ENCODE data around the gene MYO10.

DNA sequence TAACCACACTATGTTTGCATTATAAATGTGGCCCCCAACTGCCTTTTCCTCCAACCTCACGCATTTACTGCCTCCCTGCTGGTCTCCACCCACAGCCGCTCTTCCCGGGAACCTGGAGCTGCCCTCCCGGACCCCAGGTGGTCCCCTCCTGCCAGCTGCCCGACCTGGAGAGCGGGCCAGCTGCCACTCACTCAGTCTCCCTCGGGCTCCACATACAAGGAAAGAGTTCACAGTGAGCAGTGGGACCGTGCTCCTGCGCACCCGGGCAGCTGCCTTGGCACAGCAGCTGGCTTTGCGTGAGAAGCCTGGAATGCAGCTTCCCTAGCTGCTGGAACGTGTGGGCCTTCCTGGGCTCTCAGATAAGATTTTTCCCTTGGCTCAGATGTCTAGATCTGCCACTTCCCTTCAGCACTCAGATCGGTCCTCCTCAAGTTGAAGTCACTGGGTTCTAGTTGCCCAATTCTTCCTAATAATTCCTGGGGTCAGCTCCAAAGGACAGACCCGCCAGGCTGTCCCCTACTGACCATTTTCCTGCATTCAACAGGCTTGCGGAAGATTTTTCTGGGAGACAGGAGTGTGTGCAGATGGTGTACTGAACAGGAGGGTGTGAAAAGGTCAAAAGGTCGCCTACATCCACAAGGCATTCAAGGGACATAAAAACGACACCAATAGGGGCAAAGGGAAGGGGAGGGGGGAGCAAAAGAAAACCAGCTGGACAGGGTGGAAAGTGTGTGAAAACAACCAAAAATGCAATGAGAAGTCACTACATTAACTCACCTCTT, 69.1 kb downstream of the MYO10 start:
- TF ChIP-seq, protein P1, sequence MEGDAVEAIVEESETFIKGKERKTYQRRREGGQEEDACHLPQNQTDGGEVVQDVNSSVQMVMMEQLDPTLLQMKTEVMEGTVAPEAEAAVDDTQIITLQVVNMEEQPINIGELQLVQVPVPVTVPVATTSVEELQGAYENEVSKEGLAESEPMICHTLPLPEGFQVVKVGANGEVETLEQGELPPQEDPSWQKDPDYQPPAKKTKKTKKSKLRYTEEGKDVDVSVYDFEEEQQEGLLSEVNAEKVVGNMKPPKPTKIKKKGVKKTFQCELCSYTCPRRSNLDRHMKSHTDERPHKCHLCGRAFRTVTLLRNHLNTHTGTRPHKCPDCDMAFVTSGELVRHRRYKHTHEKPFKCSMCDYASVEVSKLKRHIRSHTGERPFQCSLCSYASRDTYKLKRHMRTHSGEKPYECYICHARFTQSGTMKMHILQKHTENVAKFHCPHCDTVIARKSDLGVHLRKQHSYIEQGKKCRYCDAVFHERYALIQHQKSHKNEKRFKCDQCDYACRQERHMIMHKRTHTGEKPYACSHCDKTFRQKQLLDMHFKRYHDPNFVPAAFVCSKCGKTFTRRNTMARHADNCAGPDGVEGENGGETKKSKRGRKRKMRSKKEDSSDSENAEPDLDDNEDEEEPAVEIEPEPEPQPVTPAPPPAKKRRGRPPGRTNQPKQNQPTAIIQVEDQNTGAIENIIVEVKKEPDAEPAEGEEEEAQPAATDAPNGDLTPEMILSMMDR (conservative IDR thresholded peaks at IDR 0.05; ENCODE audit: low read depth in 2 of 2): no peak
- no peak for TF ChIP-seq EZH2phosphoT487 (IDR thresholded peaks at IDR 0.05; ENCODE audit: unreplicated experiment)
- TF ChIP-seq JUNB (IDR thresholded peaks at IDR 0.05; ENCODE audit: unreplicated experiment): no peak
- no peak for TF ChIP-seq EZH2 (IDR thresholded peaks at IDR 0.05; ENCODE audit: low read depth, unreplicated experiment)
- TF ChIP-seq, protein P2, sequence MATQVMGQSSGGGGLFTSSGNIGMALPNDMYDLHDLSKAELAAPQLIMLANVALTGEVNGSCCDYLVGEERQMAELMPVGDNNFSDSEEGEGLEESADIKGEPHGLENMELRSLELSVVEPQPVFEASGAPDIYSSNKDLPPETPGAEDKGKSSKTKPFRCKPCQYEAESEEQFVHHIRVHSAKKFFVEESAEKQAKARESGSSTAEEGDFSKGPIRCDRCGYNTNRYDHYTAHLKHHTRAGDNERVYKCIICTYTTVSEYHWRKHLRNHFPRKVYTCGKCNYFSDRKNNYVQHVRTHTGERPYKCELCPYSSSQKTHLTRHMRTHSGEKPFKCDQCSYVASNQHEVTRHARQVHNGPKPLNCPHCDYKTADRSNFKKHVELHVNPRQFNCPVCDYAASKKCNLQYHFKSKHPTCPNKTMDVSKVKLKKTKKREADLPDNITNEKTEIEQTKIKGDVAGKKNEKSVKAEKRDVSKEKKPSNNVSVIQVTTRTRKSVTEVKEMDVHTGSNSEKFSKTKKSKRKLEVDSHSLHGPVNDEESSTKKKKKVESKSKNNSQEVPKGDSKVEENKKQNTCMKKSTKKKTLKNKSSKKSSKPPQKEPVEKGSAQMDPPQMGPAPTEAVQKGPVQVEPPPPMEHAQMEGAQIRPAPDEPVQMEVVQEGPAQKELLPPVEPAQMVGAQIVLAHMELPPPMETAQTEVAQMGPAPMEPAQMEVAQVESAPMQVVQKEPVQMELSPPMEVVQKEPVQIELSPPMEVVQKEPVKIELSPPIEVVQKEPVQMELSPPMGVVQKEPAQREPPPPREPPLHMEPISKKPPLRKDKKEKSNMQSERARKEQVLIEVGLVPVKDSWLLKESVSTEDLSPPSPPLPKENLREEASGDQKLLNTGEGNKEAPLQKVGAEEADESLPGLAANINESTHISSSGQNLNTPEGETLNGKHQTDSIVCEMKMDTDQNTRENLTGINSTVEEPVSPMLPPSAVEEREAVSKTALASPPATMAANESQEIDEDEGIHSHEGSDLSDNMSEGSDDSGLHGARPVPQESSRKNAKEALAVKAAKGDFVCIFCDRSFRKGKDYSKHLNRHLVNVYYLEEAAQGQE (IDR thresholded peaks at IDR 0.05; ENCODE audit: unreplicated experiment): no peak
- TF ChIP-seq POLR2AphosphoS5 (IDR thresholded peaks at IDR 0.05; ENCODE audit: low read depth): no peak
- no peak for TF ChIP-seq NANOG (IDR thresholded peaks at IDR 0.05; ENCODE audit: borderline replicate concordance)
- TF ChIP-seq, protein P3, sequence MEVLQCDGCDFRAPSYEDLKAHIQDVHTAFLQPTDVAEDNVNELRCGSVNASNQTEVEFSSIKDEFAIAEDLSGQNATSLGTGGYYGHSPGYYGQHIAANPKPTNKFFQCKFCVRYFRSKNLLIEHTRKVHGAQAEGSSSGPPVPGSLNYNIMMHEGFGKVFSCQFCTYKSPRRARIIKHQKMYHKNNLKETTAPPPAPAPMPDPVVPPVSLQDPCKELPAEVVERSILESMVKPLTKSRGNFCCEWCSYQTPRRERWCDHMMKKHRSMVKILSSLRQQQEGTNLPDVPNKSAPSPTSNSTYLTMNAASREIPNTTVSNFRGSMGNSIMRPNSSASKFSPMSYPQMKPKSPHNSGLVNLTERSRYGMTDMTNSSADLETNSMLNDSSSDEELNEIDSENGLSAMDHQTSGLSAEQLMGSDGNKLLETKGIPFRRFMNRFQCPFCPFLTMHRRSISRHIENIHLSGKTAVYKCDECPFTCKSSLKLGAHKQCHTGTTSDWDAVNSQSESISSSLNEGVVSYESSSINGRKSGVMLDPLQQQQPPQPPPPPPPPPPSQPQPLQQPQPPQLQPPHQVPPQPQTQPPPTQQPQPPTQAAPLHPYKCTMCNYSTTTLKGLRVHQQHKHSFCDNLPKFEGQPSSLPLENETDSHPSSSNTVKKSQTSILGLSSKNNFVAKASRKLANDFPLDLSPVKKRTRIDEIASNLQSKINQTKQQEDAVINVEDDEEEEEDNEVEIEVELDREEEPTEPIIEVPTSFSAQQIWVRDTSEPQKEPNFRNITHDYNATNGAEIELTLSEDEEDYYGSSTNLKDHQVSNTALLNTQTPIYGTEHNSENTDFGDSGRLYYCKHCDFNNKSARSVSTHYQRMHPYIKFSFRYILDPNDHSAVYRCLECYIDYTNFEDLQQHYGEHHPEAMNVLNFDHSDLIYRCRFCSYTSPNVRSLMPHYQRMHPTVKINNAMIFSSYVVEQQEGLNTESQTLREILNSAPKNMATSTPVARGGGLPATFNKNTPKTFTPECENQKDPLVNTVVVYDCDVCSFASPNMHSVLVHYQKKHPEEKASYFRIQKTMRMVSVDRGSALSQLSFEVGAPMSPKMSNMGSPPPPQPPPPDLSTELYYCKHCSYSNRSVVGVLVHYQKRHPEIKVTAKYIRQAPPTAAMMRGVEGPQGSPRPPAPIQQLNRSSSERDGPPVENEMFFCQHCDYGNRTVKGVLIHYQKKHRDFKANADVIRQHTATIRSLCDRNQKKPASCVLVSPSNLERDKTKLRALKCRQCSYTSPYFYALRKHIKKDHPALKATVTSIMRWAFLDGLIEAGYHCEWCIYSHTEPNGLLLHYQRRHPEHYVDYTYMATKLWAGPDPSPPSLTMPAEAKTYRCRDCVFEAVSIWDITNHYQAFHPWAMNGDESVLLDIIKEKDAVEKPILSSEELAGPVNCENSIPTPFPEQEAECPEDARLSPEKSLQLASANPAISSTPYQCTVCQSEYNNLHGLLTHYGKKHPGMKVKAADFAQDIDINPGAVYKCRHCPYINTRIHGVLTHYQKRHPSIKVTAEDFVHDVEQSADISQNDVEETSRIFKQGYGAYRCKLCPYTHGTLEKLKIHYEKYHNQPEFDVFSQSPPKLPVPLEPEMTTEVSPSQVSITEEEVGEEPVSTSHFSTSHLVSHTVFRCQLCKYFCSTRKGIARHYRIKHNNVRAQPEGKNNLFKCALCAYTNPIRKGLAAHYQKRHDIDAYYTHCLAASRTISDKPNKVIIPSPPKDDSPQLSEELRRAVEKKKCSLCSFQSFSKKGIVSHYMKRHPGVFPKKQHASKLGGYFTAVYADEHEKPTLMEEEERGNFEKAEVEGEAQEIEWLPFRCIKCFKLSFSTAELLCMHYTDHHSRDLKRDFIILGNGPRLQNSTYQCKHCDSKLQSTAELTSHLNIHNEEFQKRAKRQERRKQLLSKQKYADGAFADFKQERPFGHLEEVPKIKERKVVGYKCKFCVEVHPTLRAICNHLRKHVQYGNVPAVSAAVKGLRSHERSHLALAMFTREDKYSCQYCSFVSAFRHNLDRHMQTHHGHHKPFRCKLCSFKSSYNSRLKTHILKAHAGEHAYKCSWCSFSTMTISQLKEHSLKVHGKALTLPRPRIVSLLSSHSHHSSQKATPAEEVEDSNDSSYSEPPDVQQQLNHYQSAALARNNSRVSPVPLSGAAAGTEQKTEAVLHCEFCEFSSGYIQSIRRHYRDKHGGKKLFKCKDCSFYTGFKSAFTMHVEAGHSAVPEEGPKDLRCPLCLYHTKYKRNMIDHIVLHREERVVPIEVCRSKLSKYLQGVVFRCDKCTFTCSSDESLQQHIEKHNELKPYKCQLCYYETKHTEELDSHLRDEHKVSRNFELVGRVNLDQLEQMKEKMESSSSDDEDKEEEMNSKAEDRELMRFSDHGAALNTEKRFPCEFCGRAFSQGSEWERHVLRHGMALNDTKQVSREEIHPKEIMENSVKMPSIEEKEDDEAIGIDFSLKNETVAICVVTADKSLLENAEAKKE (CRISPR knock-in tag; IDR thresholded peaks at IDR 0.05): no peak
- TF ChIP-seq ZNF114 (CRISPR knock-in tag; IDR thresholded peaks at IDR 0.05): no peak

Data from GM23338 (cell line).